Upper lobe of left lung (tissue), 6 donors: ENCODE results near the gene HM13. TPM values are rescaled to one million over a fixed set of nuclear protein-coding genes. Genes with fewer than 3 reads are reported as not detected.
A peak's percentile ranks its signal among the peaks of the same experiment; 100 is the strongest.

Experiments used
- ATAC-seq, 2 donors: fragments of 200-7000 bp; cut with Tn5 transposase; one replicate each; pipeline ENCODE4 v1.9.1; 2022; ENCODE audit warnings: mild to moderate bottlenecking in 2 of 2, moderate library complexity in 2 of 2; ENCODE audit not compliant: low FRiP score in 2 of 2
- DNase-seq, 2 donors: peaks; one replicate each; pipeline ENCODE4 v3.0.0-alpha.2; 2019 to 2020
- H3K27ac ChIP-seq, 4 donors: fragments of 200-600 bp; sonication (generic); one replicate each; pipeline ENCODE4 v1.5.1; 2016 to 2019
- H3K27me3 ChIP-seq, 4 donors: fragments of 200-600 bp; sonication (generic); one replicate each; pipeline ENCODE4 v1.5.1; 2017 to 2019
- H3K36me3 ChIP-seq, 4 donors: fragments of 200-600 bp; sonication (generic); one replicate each; pipeline ENCODE4 v1.5.1; 2016 to 2019
- H3K4me1 ChIP-seq, 4 donors: fragments of 200-600 bp; sonication (generic); one replicate each; pipeline ENCODE4 v1.5.1; 2018 to 2019
- H3K4me3 ChIP-seq, 4 donors: fragments of 200-600 bp; sonication (generic); one replicate each; pipeline ENCODE4 v1.5.1; 2017 to 2019; ENCODE audit warnings: mild to moderate bottlenecking in 2 of 4, moderate library complexity in 1 of 4
- H3K9me3 ChIP-seq, 4 donors: fragments of 200-600 bp; sonication (generic); one replicate each; pipeline ENCODE4 v1.5.1; 2018 to 2019
- EP300 ChIP-seq, 4 donors: sonication (generic); formaldehyde crosslinking; IDR thresholded peaks; one replicate each; pipeline ENCODE4 v1.5.1; 2017; ENCODE audit warnings: antibody characterized with exemption in 4 of 4, control low read depth in 2 of 4
- POLR2A ChIP-seq, 4 donors: fragments of 450-650 bp; IDR thresholded peaks; one replicate each; pipeline ENCODE4 v1.5.1; 2016 to 2017; ENCODE audit warnings: antibody characterized with exemption in 4 of 4, mild to moderate bottlenecking in 2 of 4
- POLR2AphosphoS5 ChIP-seq, 2 donors: sonication (generic); formaldehyde crosslinking; IDR thresholded peaks; one replicate each; pipeline ENCODE4 v1.5.1; 2017; ENCODE audit warnings: antibody characterized with exemption in 2 of 2
- WGBS, 2 donors: methylation state at CpG; one replicate each; pipeline ENCODE4 v1.1.5; 2017 to 2018; 5-methylcytosine and 5-hydroxymethylcytosine counted together
- total RNA-seq, 6 donors: library from RNA; depleted of rRNA in 4 of 6; stranded (reverse); fragments of >200 nt in 4 of 6; gene quantifications; one replicate each; pipeline versions ENCODE4 v1.1.0 to v1.2.1, GENCODE V29; 2016 to 2021
- TF ChIP-seq, protein P1 (sequence below), 6 experiments: fragments of 450-650 bp in 4 of 6; fragments of 200-600 bp in 2 of 6; sonication (generic) in 2 of 6; IDR thresholded peaks; one replicate each; pipeline ENCODE4 v1.5.1; 2016 to 2019; ENCODE audit warnings: antibody characterized with exemption in 6 of 6
- donor health status: DM: no; HTN: no; CAD: no; lungs with moderate emphysema.
- donor health status: DM: no; HTN: yes; CAD: no; lungs with severe emphysema.

Gene HM13
- total RNA-seq, 6 donors from 2014 or later, result 58.7 to 186 (median 81.6) TPM

DNA sequence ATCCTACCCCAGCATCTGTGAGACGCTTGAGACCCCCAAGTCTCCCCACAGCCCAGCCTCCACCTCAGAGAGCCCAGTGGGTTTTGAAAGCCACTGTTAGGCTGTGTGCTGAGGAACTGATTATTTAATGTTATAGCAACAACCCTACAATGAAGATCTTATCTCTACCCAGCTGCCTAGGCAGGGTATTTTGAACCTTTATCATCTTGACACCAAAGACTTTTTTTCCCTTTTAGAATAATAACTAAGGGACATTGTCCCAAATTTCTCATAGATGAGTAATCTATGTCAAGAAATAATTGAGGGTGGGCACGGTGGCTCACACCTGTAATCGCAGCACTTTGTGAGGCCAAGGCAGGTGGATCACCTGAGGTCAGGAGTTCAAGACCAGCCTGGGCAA is 26.2 kb downstream of the HM13 start:
- no peak overlapping the region for H3K27ac ChIP-seq
- H3K4me3 ChIP-seq, result no peak overlapping the region
- peaks cover 0 to 25% (median 14%) of the 10 kb centered on the region in 4 donors for H3K4me1 ChIP-seq
- WGBS, 2 donors, result 62 to 87% methylated on average over 3 of the region's 3 CpGs
- H3K9me3 ChIP-seq, result no peaks in the 10 kb centered on the region
- no peaks in the 10 kb centered on the region for H3K27me3 ChIP-seq
- H3K36me3 ChIP-seq, result peaks cover 13 to 88% (median 43%) of the 10 kb centered on the region in 4 donors
- ATAC-seq, result no peak
- TF ChIP-seq EP300 (IDR thresholded peaks at IDR 0.05) (no peak), POLR2AphosphoS5 (IDR thresholded peaks at IDR 0.05) (no peak), POLR2A (IDR thresholded peaks at IDR 0.05) (no peak)
- TF ChIP-seq, protein P1, sequence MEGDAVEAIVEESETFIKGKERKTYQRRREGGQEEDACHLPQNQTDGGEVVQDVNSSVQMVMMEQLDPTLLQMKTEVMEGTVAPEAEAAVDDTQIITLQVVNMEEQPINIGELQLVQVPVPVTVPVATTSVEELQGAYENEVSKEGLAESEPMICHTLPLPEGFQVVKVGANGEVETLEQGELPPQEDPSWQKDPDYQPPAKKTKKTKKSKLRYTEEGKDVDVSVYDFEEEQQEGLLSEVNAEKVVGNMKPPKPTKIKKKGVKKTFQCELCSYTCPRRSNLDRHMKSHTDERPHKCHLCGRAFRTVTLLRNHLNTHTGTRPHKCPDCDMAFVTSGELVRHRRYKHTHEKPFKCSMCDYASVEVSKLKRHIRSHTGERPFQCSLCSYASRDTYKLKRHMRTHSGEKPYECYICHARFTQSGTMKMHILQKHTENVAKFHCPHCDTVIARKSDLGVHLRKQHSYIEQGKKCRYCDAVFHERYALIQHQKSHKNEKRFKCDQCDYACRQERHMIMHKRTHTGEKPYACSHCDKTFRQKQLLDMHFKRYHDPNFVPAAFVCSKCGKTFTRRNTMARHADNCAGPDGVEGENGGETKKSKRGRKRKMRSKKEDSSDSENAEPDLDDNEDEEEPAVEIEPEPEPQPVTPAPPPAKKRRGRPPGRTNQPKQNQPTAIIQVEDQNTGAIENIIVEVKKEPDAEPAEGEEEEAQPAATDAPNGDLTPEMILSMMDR (IDR thresholded peaks at IDR 0.05), result no peak
- DNase-seq, result no peak

DNA sequence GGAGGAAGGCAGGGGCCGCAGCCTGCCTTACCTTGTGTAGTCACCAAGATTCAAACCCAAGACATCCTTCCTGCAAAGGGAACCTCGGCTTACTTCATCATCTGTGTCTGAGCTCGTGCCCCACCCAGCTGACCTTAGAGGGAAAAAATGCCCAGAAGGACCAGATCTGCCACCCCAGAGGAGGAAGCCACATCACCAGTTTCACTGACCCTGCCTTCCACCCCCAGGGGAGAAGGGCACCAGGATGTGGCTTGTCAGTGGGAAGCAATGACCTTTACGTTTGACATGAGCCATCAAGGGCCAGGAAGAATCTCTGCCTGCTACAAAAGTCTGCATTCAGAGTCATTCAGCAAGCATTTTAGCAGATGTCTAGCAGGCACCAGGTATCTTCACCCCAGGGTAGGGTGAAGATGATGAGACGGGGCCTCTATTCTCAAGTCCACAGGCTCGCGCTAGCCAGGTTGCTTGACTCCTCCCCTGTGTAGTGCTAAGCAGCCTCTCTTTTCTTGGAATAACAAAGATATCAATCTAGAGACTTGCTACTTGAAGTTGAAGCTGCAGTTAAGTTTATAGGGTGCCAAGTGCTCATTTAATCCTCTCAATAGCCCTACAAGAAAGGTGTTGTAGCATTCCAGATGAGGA is 28.1 kb downstream of the HM13 start:
- Histone ChIP-seq H3K4me3 (no peak overlapping the region), H3K4me1 (peaks cover 0 to 24% (median 14%) of the 10 kb centered on the region in 4 donors), H3K36me3 (peaks cover 9 to 70% (median 36%) of the 10 kb centered on the region in 4 donors), H3K27ac (peak overlapping the region in 2 of 4 donors; percentile 41 to 53), H3K27me3 (no peaks in the 10 kb centered on the region), H3K9me3 (no peaks in the 10 kb centered on the region)
- TF ChIP-seq, protein P1 (IDR thresholded peaks at IDR 0.05), result no peak
- TF ChIP-seq POLR2AphosphoS5 (IDR thresholded peaks at IDR 0.05) (no peak), POLR2A (IDR thresholded peaks at IDR 0.05) (no peak), EP300 (IDR thresholded peaks at IDR 0.05) (no peak)
- ATAC-seq, result no peak
- peak in 1 of 2 donors; percentile 40 for DNase-seq
- 73 to 75% methylated on average over 5 to 7 of the region's 7 CpGs for WGBS, 2 donors

DNA sequence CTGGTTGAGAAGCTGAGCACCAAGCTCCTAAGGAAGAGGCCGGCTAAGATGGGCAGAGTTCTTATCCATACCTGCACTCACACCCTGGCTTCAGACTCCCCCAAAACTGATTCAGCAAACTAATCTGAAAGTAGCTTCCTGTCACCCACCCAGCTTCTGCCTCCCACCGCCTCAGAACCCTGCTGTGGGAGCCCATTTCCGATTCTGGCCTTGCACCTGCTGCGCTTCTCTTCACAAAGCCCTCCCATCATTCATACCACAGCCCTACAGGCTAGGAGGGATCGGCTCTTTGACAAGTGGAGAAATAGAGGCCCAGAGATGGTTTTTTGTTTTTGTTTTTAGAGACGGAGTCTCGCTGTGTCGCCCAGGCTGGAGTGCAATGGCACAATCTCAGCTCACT is 28.7 kb downstream of the HM13 start:
- ATAC-seq (no peak), DNase-seq (no peak)
- Histone ChIP-seq H3K27ac (peak overlapping the region in 1 of 4 donors; percentile 52), H3K27me3 (no peaks in the 10 kb centered on the region), H3K4me3 (no peak overlapping the region), H3K4me1 (peaks cover 0 to 29% (median 14%) of the 10 kb centered on the region in 4 donors), H3K9me3 (no peaks in the 10 kb centered on the region), H3K36me3 (peaks cover 9 to 70% (median 35%) of the 10 kb centered on the region in 4 donors)
- 98% methylated on average over 8 of the region's 8 CpGs for WGBS, 2 donors
- no peak for TF ChIP-seq EP300 (IDR thresholded peaks at IDR 0.05)
- TF ChIP-seq POLR2A (IDR thresholded peaks at IDR 0.05), result no peak
- no peak for TF ChIP-seq POLR2AphosphoS5 (IDR thresholded peaks at IDR 0.05)
- TF ChIP-seq, protein P1 (IDR thresholded peaks at IDR 0.05), result no peak

DNA sequence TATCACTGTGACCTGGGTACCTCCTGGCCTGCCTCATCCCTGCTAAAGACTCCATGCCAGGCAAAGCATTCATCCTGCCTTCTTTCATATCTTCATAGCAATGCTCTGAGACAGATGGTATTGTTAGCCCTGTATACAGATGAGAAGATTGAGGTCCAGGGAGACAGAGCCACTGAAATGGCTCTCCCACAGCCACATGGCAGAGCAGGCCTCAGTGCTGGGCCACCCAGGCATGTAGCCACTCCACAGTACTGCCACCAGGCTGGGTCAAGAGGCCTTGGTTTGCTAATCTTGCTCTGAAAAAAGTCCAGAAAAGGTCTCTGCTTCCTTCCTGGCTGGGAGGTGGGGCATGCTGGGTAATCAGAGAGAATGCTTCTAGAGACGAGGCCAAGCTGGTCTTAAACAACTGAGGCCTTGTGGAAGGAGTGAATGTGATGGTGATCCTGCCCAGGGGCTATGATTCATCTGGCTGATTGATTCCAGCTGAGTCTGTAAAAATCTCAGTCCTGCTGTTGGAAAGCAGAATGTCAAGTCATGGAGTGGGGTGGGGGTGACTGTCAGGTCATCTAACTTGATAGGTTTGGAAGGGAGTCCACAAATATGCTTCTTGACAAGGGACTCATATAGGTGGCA is 29.8 kb downstream of the HM13 start:
- TF ChIP-seq, protein P1 (IDR thresholded peaks at IDR 0.05), result no peak
- TF ChIP-seq POLR2A (IDR thresholded peaks at IDR 0.05), result no peak
- peak; percentile 27 to 34 for TF ChIP-seq POLR2AphosphoS5 (IDR thresholded peaks at IDR 0.05)
- H3K4me3 ChIP-seq, result no peak overlapping the region
- ATAC-seq (peak; percentile 30 to 72), DNase-seq (no peak)
- H3K27me3 ChIP-seq, result no peaks in the 10 kb centered on the region
- H3K4me1 ChIP-seq, result peaks cover 0 to 37% (median 19%) of the 10 kb centered on the region in 4 donors
- WGBS, 2 donors, result 70 to 100% methylated on average over 1 of the region's 1 CpG
- H3K36me3 ChIP-seq, result peaks cover under 1 to 66% (median 32%) of the 10 kb centered on the region in 4 donors
- H3K27ac ChIP-seq, result peak overlapping the region in 3 of 4 donors; percentile 2 to 52 (median 46)
- no peaks in the 10 kb centered on the region for H3K9me3 ChIP-seq
